ENCODE results near the gene PAFAH1B2.
A peak's percentile ranks its signal among the peaks of the same experiment; 100 is the strongest.

Gene PAFAH1B2

DNA sequence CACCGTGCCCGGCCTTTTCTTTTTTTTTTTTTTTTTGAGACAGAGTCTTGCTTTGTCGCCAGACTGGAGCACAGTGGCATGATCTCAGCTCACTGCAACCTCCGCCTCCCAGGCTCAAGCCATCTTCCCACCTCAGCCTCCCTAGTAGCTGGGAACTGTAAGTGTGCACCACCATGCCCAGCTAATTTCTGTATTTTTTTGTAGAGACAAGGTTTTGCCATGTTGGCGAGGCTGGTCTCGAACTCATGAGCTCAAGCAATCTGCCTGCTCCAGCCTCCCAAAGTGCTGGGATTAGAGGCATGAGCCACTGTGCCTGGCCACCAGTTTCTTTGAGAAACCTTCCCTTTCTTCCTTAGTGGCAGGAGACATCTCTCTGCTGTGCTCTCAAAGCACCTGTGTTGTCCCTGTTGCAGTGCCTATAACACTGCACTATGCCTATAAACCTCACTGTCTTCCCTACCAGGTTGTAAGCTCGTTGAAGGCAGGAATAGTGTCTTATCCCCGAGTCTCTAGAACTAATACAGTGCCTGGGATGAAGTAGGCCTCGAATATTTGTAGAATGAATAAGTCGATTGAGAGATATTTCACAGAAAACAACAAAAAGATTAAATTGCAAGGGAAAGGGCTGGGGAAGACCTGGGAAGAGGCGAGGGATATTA lies 68.7 kb downstream of the PAFAH1B2 start:
- Mint-ChIP-seq H3K27ac (no peak overlapping the region), H3K4me1 (ENCODE audit: low read depth in 2 of 2) (peaks cover 12 to 14% of the 10 kb centered on the region in 2 donors), H3K4me3 (no peak overlapping the region), H3K27me3 (no peaks in the 10 kb centered on the region), H3K9me3 (no peaks in the 10 kb centered on the region), H3K36me3 (ENCODE audit: insufficient read depth) (peaks cover 82% of the 10 kb centered on the region)
- DNase-seq (no peak), ATAC-seq (replicated peaks) (no peak)

GRCh38 chr11:117214404-117215110 lies 70.5 kb downstream of the PAFAH1B2 start:
- Mint-ChIP-seq H3K4me1 (ENCODE audit: low read depth in 2 of 2) (peaks cover 18 to 19% of the 10 kb centered on the region in 2 donors), H3K27me3 (no peaks in the 10 kb centered on the region), H3K9me3 (no peaks in the 10 kb centered on the region), H3K36me3 (ENCODE audit: insufficient read depth) (peaks cover 95% of the 10 kb centered on the region), H3K27ac (peak overlapping the region in 1 of 2 donors; percentile 39), H3K4me3 (no peak overlapping the region)
- DNase-seq (no peak), ATAC-seq (replicated peaks) (no peak)

DNA sequence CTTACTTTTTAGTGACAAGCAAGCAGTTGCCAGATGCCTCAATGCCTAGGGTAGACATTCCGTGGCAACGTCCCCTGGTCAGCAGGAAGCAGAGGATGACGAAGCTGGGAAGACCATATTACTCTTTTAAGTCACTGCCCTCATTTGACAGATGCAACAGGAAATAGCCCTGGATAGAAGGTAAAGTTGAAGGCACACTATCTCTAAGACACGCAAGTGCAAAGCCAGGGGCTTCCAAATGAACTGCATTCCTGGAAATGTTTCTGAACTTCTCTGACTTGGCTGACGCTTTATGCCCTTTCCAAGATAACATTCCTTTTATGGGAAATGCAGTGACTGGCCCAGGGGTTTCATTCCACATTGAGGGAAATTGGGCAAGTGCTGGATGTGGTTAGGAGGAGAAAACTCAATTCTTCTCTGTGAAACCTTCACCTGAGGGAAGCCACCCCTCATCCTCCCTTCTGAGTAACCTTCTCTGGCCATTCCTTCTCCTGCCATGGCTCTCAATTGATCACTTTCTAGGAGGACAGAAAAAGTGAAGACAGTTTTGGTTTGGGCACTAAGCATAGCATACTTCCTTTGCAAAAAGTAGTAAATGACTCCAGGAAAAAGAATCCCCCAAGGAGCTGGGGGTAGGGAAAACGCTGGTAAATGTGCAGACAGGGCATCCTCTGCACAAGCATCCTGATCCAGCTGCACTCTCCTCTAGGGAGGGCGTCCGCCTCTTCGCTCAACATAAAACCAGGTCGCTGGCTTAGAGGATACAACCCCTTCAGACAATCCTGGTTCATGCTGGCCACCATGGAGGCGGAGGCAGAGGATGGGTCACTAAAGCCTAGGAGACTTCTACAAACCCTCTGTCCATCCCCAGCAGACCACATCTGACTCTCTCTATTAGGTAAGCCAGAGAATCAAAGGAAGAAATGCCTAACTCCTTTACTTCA lies 73.3 kb downstream of the PAFAH1B2 start:
- peak overlapping the region; percentile 74 to 83 for H3K27ac Mint-ChIP-seq

GRCh38 chr11:117218133-117218915 lies 74.2 kb downstream of the PAFAH1B2 start:
- H3K27ac Mint-ChIP-seq = peak overlapping the region; percentile 74 to 83
- no peak overlapping the region for H3K4me3 Mint-ChIP-seq
- no peaks in the 10 kb centered on the region for H3K9me3 Mint-ChIP-seq
- DNase-seq (no peak), ATAC-seq (replicated peaks) (no peak)
- H3K27me3 Mint-ChIP-seq = no peaks in the 10 kb centered on the region
- H3K36me3 Mint-ChIP-seq (ENCODE audit: insufficient read depth) = peaks cover 98% of the 10 kb centered on the region
- peaks cover 15 to 16% of the 10 kb centered on the region in 2 donors for H3K4me1 Mint-ChIP-seq (ENCODE audit: low read depth in 2 of 2)

More for the DNA sequence above, 73.3 kb downstream of the PAFAH1B2 start:
- Mint-ChIP-seq H3K27me3 (no peaks in the 10 kb centered on the region), H3K4me1 (ENCODE audit: low read depth in 2 of 2) (peaks cover 18 to 21% of the 10 kb centered on the region in 2 donors), H3K36me3 (ENCODE audit: insufficient read depth) (peaks cover 98% of the 10 kb centered on the region), H3K9me3 (no peaks in the 10 kb centered on the region), H3K4me3 (no peak overlapping the region)
- no peak for ATAC-seq (replicated peaks)
- no peak for DNase-seq

GRCh38 chr11:117219001-117219400 lies 74.9 kb downstream of the PAFAH1B2 start:
- Mint-ChIP-seq H3K36me3 (ENCODE audit: insufficient read depth) (peaks cover 98% of the 10 kb centered on the region), H3K4me3 (no peak overlapping the region), H3K4me1 (ENCODE audit: low read depth in 2 of 2) (peaks cover 13 to 14% of the 10 kb centered on the region in 2 donors), H3K27me3 (no peaks in the 10 kb centered on the region), H3K9me3 (no peaks in the 10 kb centered on the region), H3K27ac (peak overlapping the region in 1 of 2 donors; percentile 69)
- DNase-seq (no peak), ATAC-seq (replicated peaks) (no peak)

DNA sequence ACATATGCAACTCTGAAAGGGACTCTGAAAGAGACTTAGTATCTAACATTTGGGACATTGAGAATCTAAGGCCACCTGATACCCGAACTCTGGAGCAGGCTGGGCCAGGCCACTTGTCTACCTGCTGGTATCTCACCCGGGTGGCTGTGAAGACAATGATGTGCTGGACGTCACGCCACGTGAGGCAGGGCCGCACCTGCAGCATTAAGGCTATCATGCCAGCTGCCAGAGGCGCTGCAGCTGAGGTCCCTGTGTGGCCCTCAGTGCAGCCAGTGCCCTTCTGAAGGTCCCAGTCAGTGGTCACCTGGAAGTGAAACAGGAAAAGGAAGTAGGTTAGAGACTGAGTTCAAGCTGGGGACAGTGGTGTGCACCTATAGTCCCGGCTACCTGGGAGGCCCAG lies 75.4 kb downstream of the PAFAH1B2 start:
- Mint-ChIP-seq H3K36me3 (ENCODE audit: insufficient read depth) (peaks cover 98% of the 10 kb centered on the region), H3K27me3 (no peaks in the 10 kb centered on the region), H3K4me1 (ENCODE audit: low read depth in 2 of 2) (peaks cover 11 to 14% of the 10 kb centered on the region in 2 donors), H3K9me3 (no peaks in the 10 kb centered on the region), H3K27ac (peak overlapping the region in 1 of 2 donors; percentile 69), H3K4me3 (no peak overlapping the region)
- no peak for DNase-seq
- no peak for ATAC-seq (replicated peaks)

- Mint-ChIP-seq H3K4me1 (ENCODE audit: low read depth in 2 of 2) (peaks cover 14% of the 10 kb centered on the region in 2 donors), H3K9me3 (no peaks in the 10 kb centered on the region), H3K4me3 (no peak overlapping the region), H3K36me3 (ENCODE audit: insufficient read depth) (peaks cover 98% of the 10 kb centered on the region), H3K27me3 (no peaks in the 10 kb centered on the region), H3K27ac (peak overlapping the region; percentile 15 to 69)
- ATAC-seq (replicated peaks) = no peak
- no peak for DNase-seq
These were observed 75.9 kb downstream of the PAFAH1B2 start for GRCh38 chr11:117219995-117220394.

DNA sequence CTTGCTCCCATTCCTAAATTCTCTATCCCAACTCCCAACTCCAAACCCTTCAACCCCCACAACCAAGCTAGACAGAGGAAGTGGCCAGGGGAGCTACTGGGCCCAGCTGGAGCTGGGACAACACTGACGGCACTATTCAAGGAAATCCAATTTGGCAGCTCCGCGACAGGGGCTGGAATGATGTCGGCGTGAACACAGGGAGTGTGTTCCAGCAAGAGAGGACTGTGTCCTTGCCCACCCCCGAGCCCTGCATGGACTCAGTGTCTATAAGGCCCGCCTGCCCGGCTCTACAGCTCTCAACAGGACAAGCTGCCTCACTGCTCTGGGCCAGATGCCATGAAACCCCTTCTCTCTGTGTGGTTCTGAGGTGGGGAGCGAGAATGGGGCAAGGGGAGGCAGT lies 76.5 kb downstream of the PAFAH1B2 start:
- Mint-ChIP-seq H3K27ac (peak overlapping the region; percentile 15 to 69), H3K4me1 (ENCODE audit: low read depth in 2 of 2) (peaks cover 14 to 17% of the 10 kb centered on the region in 2 donors), H3K9me3 (no peaks in the 10 kb centered on the region), H3K36me3 (ENCODE audit: insufficient read depth) (peaks cover 99% of the 10 kb centered on the region), H3K4me3 (no peak overlapping the region), H3K27me3 (no peaks in the 10 kb centered on the region)
- no peak for ATAC-seq (replicated peaks)
- no peak for DNase-seq

GRCh38 chr11:117220999-117221774 lies 77.1 kb downstream of the PAFAH1B2 start:
- peaks cover 99% of the 10 kb centered on the region for H3K36me3 Mint-ChIP-seq (ENCODE audit: insufficient read depth)
- ATAC-seq (replicated peaks) = no peak
- no peak overlapping the region for H3K4me3 Mint-ChIP-seq
- no peak for DNase-seq
- H3K27me3 Mint-ChIP-seq = no peaks in the 10 kb centered on the region
- H3K27ac Mint-ChIP-seq = peak overlapping the region in 1 of 2 donors; percentile 12
- H3K4me1 Mint-ChIP-seq (ENCODE audit: low read depth in 2 of 2) = peaks cover 15 to 17% of the 10 kb centered on the region in 2 donors
- no peaks in the 10 kb centered on the region for H3K9me3 Mint-ChIP-seq

DNA sequence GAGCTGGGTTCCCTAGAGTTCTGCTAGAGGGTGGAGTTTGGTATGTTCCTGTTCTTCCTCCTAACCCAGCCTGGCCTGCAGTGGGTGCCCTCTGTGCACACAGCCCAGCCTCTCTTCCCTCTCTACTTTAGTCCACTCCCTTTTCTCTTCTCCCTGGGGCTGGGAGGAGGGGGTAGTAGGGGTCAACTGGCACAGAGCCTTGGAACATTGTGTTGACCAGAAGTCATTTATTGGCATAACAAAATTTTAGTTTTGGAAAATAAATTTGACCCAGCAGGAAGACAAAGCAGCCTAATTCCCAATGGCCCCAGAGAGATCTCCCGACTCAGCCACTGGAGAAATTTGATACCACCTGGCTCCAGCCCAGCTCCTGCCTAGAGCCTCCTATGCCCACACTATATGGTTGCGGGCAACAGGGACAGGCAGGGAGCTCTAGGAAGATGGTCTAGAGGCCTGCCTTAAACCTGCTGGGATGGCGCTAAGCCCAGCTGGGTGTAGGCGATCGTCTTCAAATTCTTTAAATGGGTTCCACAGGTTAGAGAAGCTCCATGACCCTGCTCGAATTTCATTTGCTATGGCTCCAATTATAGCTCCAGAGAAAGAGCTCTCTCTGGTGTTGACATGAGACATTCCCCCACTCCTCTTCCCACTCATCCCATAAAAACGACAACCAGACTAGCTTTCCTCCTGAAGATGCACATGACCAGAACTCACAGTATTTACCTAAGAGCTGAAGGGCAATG lies 77.9 kb downstream of the PAFAH1B2 start:
- Mint-ChIP-seq H3K27ac (peak overlapping the region in 1 of 2 donors; percentile 12), H3K9me3 (no peaks in the 10 kb centered on the region), H3K4me1 (ENCODE audit: low read depth in 2 of 2) (peaks cover 22 to 23% of the 10 kb centered on the region in 2 donors), H3K4me3 (no peak overlapping the region), H3K36me3 (ENCODE audit: insufficient read depth) (peaks cover 99% of the 10 kb centered on the region), H3K27me3 (no peaks in the 10 kb centered on the region)
- DNase-seq (no peak), ATAC-seq (replicated peaks) (no peak)

DNA sequence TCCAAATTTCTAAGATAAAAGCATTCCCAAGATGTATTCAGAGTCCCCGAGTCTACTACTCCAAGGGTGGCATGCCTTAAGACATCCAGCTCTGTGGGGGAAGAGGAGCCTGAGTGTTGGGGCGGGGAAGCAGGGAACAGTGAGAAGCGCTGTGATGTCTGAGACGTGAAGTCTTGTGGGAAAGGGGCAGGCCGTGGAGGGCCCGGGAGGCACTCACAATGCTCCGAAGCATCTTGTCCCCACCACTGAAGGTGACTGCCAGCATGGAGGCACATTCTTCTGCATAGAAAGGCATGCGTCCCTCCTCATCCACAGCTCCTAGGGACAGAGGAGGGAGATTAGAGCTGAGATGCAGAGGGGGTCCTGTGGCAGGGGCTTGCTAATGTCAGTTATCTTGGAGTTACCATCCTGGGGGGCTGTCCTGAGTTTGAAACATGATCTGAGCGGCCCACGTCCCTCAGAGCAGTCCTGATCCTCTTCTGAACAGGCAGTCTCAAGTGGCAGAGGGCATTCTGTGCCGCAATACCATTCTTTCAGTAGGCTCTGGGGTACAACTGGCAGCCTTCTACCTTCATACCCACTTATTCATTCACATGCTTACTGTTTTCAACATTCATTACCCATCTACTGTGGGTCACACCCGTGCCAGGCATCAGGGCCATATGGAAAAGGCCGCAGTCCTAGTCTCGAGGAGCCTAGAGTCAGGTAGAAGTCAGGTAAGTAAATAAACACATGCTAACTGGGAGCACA lies 79.1 kb downstream of the PAFAH1B2 start:
- Mint-ChIP-seq H3K27me3 (no peaks in the 10 kb centered on the region), H3K4me3 (no peak overlapping the region), H3K4me1 (ENCODE audit: low read depth in 2 of 2) (peaks cover 22 to 29% of the 10 kb centered on the region in 2 donors), H3K36me3 (ENCODE audit: insufficient read depth) (peaks cover 97% of the 10 kb centered on the region), H3K27ac (peak overlapping the region in 1 of 2 donors; percentile 53), H3K9me3 (no peaks in the 10 kb centered on the region)
- DNase-seq (no peak), ATAC-seq (replicated peaks) (no peak)
